ENCODE measurements around the gene ATP1B4. TPM values are rescaled to one million over a fixed set of nuclear protein-coding genes. Genes with fewer than 3 reads are reported as not detected.

The ATP1B4 gene
- total and polyA plus RNA-seq, 10 of the 15 experiments (the other 5 are each of a cell fraction or from before 2014, with no cell fraction given), result not detected

- TF ChIP-seq REST (IDR thresholded peaks at IDR 0.05; ENCODE audit: low read depth, low read length), result no peak
These were observed 5.8 kb upstream of the ATP1B4 start (continued) for GRCh38 chrX:120356084-120356483.

GRCh38 chrX:120357186-120357585 is 4.7 kb upstream of the ATP1B4 start:
- 25% methylated on average over 2 of the region's 2 CpGs for WGBS (ENCODE audit: insufficient coverage, insufficient replicate concordance, low lambda C conversion rate, missing lambda C conversion rate)
- Histone ChIP-seq H3K79me2 (ENCODE audit: control insufficient read depth, insufficient read depth, low read length) (no peaks in the 10 kb centered on the region), H3K27ac (ENCODE audit: control insufficient read depth, insufficient read depth) (no peak overlapping the region), H3K36me3 (ENCODE audit: control insufficient read depth in 2 of 2, insufficient read depth in 2 of 2, low read length in 1 of 2) (no peaks in the 10 kb centered on the region), H3K4me2 (ENCODE audit: control insufficient read depth, insufficient read depth) (no peak overlapping the region), H3K9me3 (replicated peaks; ENCODE audit: control insufficient read depth, insufficient read depth, low read length) (no peaks in the 10 kb centered on the region), H3K4me1 (ENCODE audit: control insufficient read depth, insufficient read depth, low read length) (no peaks in the 10 kb centered on the region), H4K20me1 (ENCODE audit: control insufficient read depth, insufficient read depth) (no peaks in the 10 kb centered on the region), H2AFZ (ENCODE audit: control insufficient read depth, low read depth, low read length) (no peak overlapping the region), H3K9ac (ENCODE audit: control insufficient read depth, insufficient read depth, low read length) (no peak overlapping the region), H3K27me3 (replicated peaks in 1 of 2; ENCODE audit: control insufficient read depth in 2 of 2, insufficient read depth in 2 of 2, low read length in 1 of 2) (no peaks in the 10 kb centered on the region), H3K4me3 (no peak overlapping the region)
- in situ Hi-C loops (cut with MboI) (no loop called here), intact Hi-C loops (cut with micrococcal nuclease; ENCODE audit: unreplicated experiment) (no loop called here)
- no peak for FAIRE-seq
- RAD21 ChIA-PET (ENCODE audit: unreplicated experiment), result no interaction called here
- POLR2A ChIA-PET, result no interaction called here
- no peak for DNase-seq (ENCODE audit: low read depth, low spot score)
- SMC1A ChIA-PET (ENCODE audit: uncharacterized antibody, unreplicated experiment), result no interaction called here
- CTCF ChIA-PET, result interaction anchor here (0.5 kb wide), 1 partner anchor 230 kb away, joined by 5 read pairs; no protein-coding TSS in a partner anchor
- no peak for ATAC-seq
- BruUV-seq (replicated peaks), result no TSS peak
- no peak for TF ChIP-seq ZNF207 (IDR thresholded peaks at IDR 0.05; ENCODE audit: borderline replicate concordance)
- TF ChIP-seq HCFC1 (IDR thresholded peaks at IDR 0.05; ENCODE audit: low read length), result no peak
- no peak for TF ChIP-seq RELA (IDR thresholded peaks at IDR 0.05; ENCODE audit: borderline replicate concordance, partially characterized antibody)
- TF ChIP-seq FOS (IDR thresholded peaks at IDR 0.05; ENCODE audit: borderline replicate concordance, extremely low read depth, insufficient read length), result no peak
- TF ChIP-seq ZNF622 (IDR thresholded peaks at IDR 0.05), result no peak
- no peak for TF ChIP-seq RBBP5 (conservative IDR thresholded peaks at IDR 0.05)
- no peak for TF ChIP-seq FOXM1 (IDR thresholded peaks at IDR 0.05; ENCODE audit: low read depth, low read length)
- no peak for TF ChIP-seq SRF (IDR thresholded peaks at IDR 0.05; ENCODE audit: low read depth in 2 of 2, low read length in 2 of 2)
- no peak for TF ChIP-seq SREBF1 (IDR thresholded peaks at IDR 0.05; ENCODE audit: low read length)
- no peak for TF ChIP-seq POLR2AphosphoS5 (IDR thresholded peaks at IDR 0.05; ENCODE audit: low read length)
- TF ChIP-seq POU2F2 (IDR thresholded peaks at IDR 0.05; ENCODE audit: borderline replicate concordance, low read depth, low read length), result no peak
- no peak for TF ChIP-seq TCF12 (IDR thresholded peaks at IDR 0.05; ENCODE audit: low read depth, low read length)
- no peak for TF ChIP-seq MLLT1 (IDR thresholded peaks at IDR 0.05)
- no peak for TF ChIP-seq TBL1XR1 (IDR thresholded peaks at IDR 0.05; ENCODE audit: low read depth, low read length)
